ENCODE data around the gene TBCK. TPM values are rescaled to one million over a fixed set of nuclear protein-coding genes. Genes with fewer than 3 reads are reported as not detected.

Gene TBCK
- total RNA-seq, 1 experiment from 2014 or later: 22.3 TPM

DNA sequence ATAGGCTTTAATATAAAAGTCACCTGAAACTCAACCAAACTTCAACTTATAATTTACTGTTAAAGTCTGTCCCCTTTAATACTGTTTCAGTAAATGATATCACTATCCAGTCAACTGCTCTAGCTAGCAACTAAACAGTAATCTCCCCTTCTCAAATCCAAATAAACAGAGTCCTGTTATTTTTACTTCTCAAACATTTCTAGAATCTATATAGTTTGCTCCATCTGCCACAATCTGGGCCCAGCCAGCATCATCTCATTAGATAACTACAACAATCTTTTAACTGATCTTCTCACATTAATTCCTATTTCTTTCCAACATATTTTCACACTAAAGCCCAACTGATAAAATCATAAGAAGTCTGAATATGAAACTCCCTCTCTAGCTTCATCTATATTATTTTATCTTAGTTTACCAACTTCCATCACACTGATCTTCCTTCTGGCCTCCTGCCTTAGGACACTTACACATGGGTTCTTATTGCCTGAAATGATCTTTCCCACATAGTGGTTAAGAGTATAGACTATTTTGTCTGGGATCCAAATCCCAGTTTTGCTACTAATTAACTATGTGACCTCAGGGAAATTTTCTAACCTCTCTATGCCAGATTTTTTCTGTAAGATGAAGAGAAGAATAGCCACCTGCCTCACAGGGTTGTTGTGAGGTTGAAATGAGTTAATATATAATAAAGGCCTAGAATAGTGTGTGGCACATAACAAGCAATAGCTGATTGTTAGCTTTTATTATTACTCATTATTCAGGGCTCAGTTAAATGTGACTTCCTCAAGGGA, 18.6 kb downstream of the TBCK start:
- DNase-seq (ENCODE audit: low read depth, low spot score): no peak
- H3K79me2 ChIP-seq (ENCODE audit: insufficient read depth, low read length): no peaks in the 10 kb centered on the region; the same call in 1 of the 2 replicates
- no peaks in the 10 kb centered on the region for H3K4me1 ChIP-seq (ENCODE audit: control insufficient read depth in 1 of 2, insufficient read depth in 2 of 2, low read length in 2 of 2)
- H3K9ac ChIP-seq (ENCODE audit: low read length): no peak overlapping the region
- BruUV-seq (replicated peaks): no TSS peak
- intact Hi-C loops (cut with micrococcal nuclease): no loop called here
- POLR2A ChIA-PET: no interaction called here
- CTCF ChIA-PET: no interaction called here
- ATAC-seq: no peak
- no peak overlapping the region for H3K4me3 ChIP-seq (replicated peaks in 1 of 2; ENCODE audit: low read depth in 1 of 2, low read length in 2 of 2)
- RAD21 ChIA-PET (ENCODE audit: low non-redundant PET in 1 of 2, low total read pairs in 2 of 2, uncharacterized antibody in 2 of 2, unreplicated experiment in 2 of 2): no interaction called here
- H4K20me1 ChIP-seq (ENCODE audit: insufficient read depth): no peaks in the 10 kb centered on the region
- H3K27ac ChIP-seq (ENCODE audit: low read depth, low read length): no peak overlapping the region
- TF ChIP-seq, protein P1, sequence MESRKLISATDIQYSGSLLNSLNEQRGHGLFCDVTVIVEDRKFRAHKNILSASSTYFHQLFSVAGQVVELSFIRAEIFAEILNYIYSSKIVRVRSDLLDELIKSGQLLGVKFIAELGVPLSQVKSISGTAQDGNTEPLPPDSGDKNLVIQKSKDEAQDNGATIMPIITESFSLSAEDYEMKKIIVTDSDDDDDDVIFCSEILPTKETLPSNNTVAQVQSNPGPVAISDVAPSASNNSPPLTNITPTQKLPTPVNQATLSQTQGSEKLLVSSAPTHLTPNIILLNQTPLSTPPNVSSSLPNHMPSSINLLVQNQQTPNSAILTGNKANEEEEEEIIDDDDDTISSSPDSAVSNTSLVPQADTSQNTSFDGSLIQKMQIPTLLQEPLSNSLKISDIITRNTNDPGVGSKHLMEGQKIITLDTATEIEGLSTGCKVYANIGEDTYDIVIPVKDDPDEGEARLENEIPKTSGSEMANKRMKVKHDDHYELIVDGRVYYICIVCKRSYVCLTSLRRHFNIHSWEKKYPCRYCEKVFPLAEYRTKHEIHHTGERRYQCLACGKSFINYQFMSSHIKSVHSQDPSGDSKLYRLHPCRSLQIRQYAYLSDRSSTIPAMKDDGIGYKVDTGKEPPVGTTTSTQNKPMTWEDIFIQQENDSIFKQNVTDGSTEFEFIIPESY (IDR thresholded peaks at IDR 0.05; ENCODE audit: extremely low read depth, insufficient replicate concordance, low read length): no peak
- no peak for TF ChIP-seq ELF1 (IDR thresholded peaks at IDR 0.05; ENCODE audit: borderline replicate concordance, low read depth)
- no peaks in the 10 kb centered on the region for H3K9me2 ChIP-seq (ENCODE audit: insufficient read depth)
- H3K36me3 ChIP-seq (ENCODE audit: control insufficient read depth in 1 of 2, insufficient read depth in 2 of 2, low read length in 2 of 2): peaks cover 2 to 4% of the 10 kb centered on the region in 2 experiments; a peak in 1 of 4 replicates
- H3K27me3 ChIP-seq (ENCODE audit: insufficient read depth, low read length): no peaks in the 10 kb centered on the region
- H2AFZ ChIP-seq (ENCODE audit: low read depth, low read length, poor library complexity, severe bottlenecking): no peak overlapping the region
- H3K9me3 ChIP-seq (ENCODE audit: control insufficient read depth in 1 of 2, insufficient read depth in 1 of 2, low read depth in 1 of 2, low read length in 2 of 2): no peaks in the 10 kb centered on the region
- H3K4me2 ChIP-seq (ENCODE audit: low read length): no peak overlapping the region

DNA sequence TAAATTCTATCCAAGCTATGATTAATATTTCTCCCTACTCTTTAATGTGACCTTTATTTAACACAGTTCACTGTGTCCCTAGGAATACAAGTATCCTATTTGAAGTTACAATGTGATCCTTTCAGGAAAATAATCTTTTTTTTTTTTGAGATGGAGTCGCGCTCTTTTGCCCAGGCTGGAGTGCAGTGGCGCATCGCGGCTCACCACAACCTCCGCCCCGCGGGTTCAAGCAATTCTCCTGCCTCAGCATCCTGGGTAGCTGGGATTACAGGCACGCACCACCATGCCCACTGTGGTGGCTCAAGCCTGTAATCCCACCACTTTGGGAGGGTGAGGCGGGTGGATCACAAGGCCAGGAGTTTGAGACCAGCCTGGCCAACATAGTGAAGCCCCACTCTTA, 21.9 kb downstream of the TBCK start:
- Histone ChIP-seq H3K36me3 (ENCODE audit: control insufficient read depth in 1 of 2, insufficient read depth in 2 of 2, low read length in 2 of 2) (peaks cover 2 to 4% of the 10 kb centered on the region in 2 experiments; a peak in 1 of 4 replicates), H3K27me3 (ENCODE audit: insufficient read depth, low read length) (no peaks in the 10 kb centered on the region), H3K79me2 (ENCODE audit: insufficient read depth, low read length) (no peaks in the 10 kb centered on the region), H3K4me2 (ENCODE audit: low read length) (no peak overlapping the region), H3K9me3 (ENCODE audit: control insufficient read depth in 1 of 2, insufficient read depth in 1 of 2, low read depth in 1 of 2, low read length in 2 of 2) (no peaks in the 10 kb centered on the region), H3K4me1 (ENCODE audit: control insufficient read depth in 1 of 2, insufficient read depth in 2 of 2, low read length in 2 of 2) (no peaks in the 10 kb centered on the region), H4K20me1 (ENCODE audit: insufficient read depth) (no peaks in the 10 kb centered on the region), H3K9me2 (ENCODE audit: insufficient read depth) (no peaks in the 10 kb centered on the region), H3K27ac (ENCODE audit: low read depth, low read length) (no peak overlapping the region), H3K9ac (ENCODE audit: low read length) (no peak overlapping the region), H2AFZ (ENCODE audit: low read depth, low read length, poor library complexity, severe bottlenecking) (no peak overlapping the region), H3K4me3 (replicated peaks in 1 of 2; ENCODE audit: low read depth in 1 of 2, low read length in 2 of 2) (no peak overlapping the region)
- no peak for DNase-seq (ENCODE audit: low read depth, low spot score)
- intact Hi-C loops (cut with micrococcal nuclease): no loop called here
- ChIA-PET RAD21 (ENCODE audit: low non-redundant PET in 1 of 2, low total read pairs in 2 of 2, uncharacterized antibody in 2 of 2, unreplicated experiment in 2 of 2) (no interaction called here), POLR2A (no interaction called here), CTCF (no interaction called here)
- TF ChIP-seq EGR1 (IDR thresholded peaks at IDR 0.05; ENCODE audit: low read depth) (no peak), EZH2phosphoT487 (IDR thresholded peaks at IDR 0.05; ENCODE audit: borderline replicate concordance) (no peak), SRF (IDR thresholded peaks at IDR 0.05; ENCODE audit: low read depth) (no peak), YY1 (IDR thresholded peaks at IDR 0.05; ENCODE audit: extremely low read depth, insufficient replicate concordance, low read depth, low read length) (no peak), POLR2AphosphoS5 (IDR thresholded peaks at IDR 0.05; ENCODE audit: low read depth, low read length) (no peak), SP1 (IDR thresholded peaks at IDR 0.05; ENCODE audit: low read depth) (no peak), RAD21 (IDR thresholded peaks at IDR 0.05; ENCODE audit: low read depth) (no peak), CBX3 (IDR thresholded peaks at IDR 0.05; ENCODE audit: low read depth) (no peak), SIN3A (IDR thresholded peaks at IDR 0.05; ENCODE audit: low read depth) (no peak), EZH2 (IDR thresholded peaks at IDR 0.05) (no peak), FOSL1 (IDR thresholded peaks at IDR 0.05; ENCODE audit: low read depth) (no peak)
- TF ChIP-seq, protein P2, sequence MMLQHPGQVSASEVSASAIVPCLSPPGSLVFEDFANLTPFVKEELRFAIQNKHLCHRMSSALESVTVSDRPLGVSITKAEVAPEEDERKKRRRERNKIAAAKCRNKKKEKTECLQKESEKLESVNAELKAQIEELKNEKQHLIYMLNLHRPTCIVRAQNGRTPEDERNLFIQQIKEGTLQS (IDR thresholded peaks at IDR 0.05): no peak
- TF ChIP-seq, protein P3, sequence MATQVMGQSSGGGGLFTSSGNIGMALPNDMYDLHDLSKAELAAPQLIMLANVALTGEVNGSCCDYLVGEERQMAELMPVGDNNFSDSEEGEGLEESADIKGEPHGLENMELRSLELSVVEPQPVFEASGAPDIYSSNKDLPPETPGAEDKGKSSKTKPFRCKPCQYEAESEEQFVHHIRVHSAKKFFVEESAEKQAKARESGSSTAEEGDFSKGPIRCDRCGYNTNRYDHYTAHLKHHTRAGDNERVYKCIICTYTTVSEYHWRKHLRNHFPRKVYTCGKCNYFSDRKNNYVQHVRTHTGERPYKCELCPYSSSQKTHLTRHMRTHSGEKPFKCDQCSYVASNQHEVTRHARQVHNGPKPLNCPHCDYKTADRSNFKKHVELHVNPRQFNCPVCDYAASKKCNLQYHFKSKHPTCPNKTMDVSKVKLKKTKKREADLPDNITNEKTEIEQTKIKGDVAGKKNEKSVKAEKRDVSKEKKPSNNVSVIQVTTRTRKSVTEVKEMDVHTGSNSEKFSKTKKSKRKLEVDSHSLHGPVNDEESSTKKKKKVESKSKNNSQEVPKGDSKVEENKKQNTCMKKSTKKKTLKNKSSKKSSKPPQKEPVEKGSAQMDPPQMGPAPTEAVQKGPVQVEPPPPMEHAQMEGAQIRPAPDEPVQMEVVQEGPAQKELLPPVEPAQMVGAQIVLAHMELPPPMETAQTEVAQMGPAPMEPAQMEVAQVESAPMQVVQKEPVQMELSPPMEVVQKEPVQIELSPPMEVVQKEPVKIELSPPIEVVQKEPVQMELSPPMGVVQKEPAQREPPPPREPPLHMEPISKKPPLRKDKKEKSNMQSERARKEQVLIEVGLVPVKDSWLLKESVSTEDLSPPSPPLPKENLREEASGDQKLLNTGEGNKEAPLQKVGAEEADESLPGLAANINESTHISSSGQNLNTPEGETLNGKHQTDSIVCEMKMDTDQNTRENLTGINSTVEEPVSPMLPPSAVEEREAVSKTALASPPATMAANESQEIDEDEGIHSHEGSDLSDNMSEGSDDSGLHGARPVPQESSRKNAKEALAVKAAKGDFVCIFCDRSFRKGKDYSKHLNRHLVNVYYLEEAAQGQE (IDR thresholded peaks at IDR 0.05; ENCODE audit: low read depth): no peak
- no TSS peak for BruUV-seq (replicated peaks)
- no peak for ATAC-seq
